ENCODE measurements around the gene PDIA3. TPM values are rescaled to one million over a fixed set of nuclear protein-coding genes. Genes with fewer than 3 reads are reported as not detected.
"Not testable (repeated sequence)": the region's sequence is repeated elsewhere in the genome, so short reads cannot be mapped to it uniquely, and the experiment has no call there.

Gene PDIA3
- total and polyA plus RNA-seq, 8 donors = 16.3 to 227 (median 89.1) TPM

- peaks cover 19 to 63% (median 58%) of the 10 kb centered on the region in 4 donors for H3K4me1 ChIP-seq
- peak within 1 kb of the TSS; percentile 87 to 97 (median 88) for H3K4me3 ChIP-seq
- intact Hi-C loops (cut with DNase I; ENCODE audit: low total_unique reads) = no loop called here
- peaks cover 28 to 84% (median 80%) of the 10 kb centered on the region in 4 donors for H3K36me3 ChIP-seq
- TF ChIP-seq POLR2AphosphoS5 (IDR thresholded peaks at IDR 0.05) (peak; percentile 83 to 96 (median 84)), CTCF (IDR thresholded peaks at IDR 0.05) (no peak), POLR2A (IDR thresholded peaks at IDR 0.05) (peak in 2 of 4 donors; percentile 44 to 55), EP300 (IDR thresholded peaks at IDR 0.05) (no peak)
- no peaks in the 10 kb centered on the region for H3K9me3 ChIP-seq
- peak; percentile 95 to 98 for DNase-seq
- H3K27me3 ChIP-seq = no peaks in the 10 kb centered on the region
- peak within 1 kb of the TSS; percentile 83 to 99 (median 91) for H3K27ac ChIP-seq
- 6 to 8% (median 7%) methylated on average over 44 of the region's 44 CpGs for WGBS, 5 donors
Observed at GRCh38 chr15:43800286-43801141, 54.3 kb downstream of the PDIA3 start, which contains the start of gene HYPK. HYPK (plus strand) TSS chr15:43800599; CDS start chr15:43800623, 24 bp downstream.

DNA sequence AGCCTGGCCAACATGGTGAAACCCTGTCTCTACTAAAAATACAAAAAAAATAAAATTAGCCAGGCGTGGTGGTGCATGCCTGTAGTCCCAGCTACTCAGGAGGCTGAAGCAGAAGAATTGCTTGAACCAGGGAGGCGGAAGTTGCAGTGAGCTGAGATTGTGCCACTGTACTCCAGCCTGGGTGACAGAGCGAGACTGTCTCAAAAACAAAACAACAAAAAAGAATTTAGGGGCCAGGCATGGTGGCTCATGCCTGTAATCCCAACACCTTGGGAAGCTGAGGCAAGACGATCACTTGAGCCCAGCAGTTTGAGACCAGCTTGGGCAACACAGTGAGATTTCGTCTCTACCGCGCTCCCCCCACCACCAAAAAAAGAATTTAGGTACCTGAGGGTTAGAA is 56.4 kb downstream of the PDIA3 start:
- H3K9me3 ChIP-seq; H3K27ac ChIP-seq; intact Hi-C loops (cut with DNase I; ENCODE audit: low total_unique reads); H3K4me3 ChIP-seq; DNase-seq; H3K27me3 ChIP-seq: not testable (repeated sequence)
- WGBS, 5 donors = 93 to 99% (median 97%) methylated on average over 7 of the region's 7 CpGs
- Histone ChIP-seq H3K4me1 (peaks cover 15 to 42% (median 38%) of the 10 kb centered on the region in 4 donors), H3K36me3 (peaks cover 39 to 84% (median 80%) of the 10 kb centered on the region in 4 donors)

DNA sequence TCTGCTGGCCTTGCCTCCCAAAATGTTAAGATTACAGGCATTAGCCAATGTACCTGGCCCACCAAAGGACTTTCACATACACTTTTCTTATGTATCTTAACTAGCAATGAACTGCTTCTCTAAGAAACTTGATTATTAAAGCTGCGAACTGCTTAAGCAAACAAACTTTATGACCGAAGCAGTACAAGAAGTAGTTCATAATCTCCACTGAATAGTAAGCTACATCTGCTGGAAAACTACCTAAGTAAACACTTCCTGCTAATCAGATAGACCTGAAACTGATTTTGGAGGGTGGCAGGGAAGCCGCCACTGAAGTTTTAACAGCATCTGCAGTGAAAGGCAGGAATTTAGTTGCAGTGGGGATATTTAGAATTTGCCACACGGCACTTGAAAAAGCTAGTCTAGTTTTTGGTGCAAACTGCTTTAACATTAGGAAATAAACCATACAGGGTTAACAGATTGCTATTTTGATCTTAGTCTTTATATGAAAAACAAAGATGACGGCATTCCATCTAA is 62.3 kb downstream of the PDIA3 start:
- TF ChIP-seq CTCF (IDR thresholded peaks at IDR 0.05) = no peak
- no peak for TF ChIP-seq POLR2AphosphoS5 (IDR thresholded peaks at IDR 0.05)
- no peak for TF ChIP-seq EP300 (IDR thresholded peaks at IDR 0.05)
- TF ChIP-seq POLR2A (IDR thresholded peaks at IDR 0.05) = no peak
- intact Hi-C loops (cut with DNase I; ENCODE audit: low total_unique reads) = no loop called here
- no peaks in the 10 kb centered on the region for H3K9me3 ChIP-seq
- H3K27ac ChIP-seq = no peak overlapping the region
- H3K4me3 ChIP-seq = no peak overlapping the region
- DNase-seq = no peak
- H3K27me3 ChIP-seq = no peaks in the 10 kb centered on the region
- peaks cover 0 to 22% (median 3%) of the 10 kb centered on the region in 4 donors for H3K4me1 ChIP-seq
- peaks cover 81 to 100% (median 100%) of the 10 kb centered on the region in 4 donors for H3K36me3 ChIP-seq
- 58 to 84% (median 63%) methylated on average over 5 of the region's 5 CpGs for WGBS, 5 donors

GRCh38 chr15:43808960-43809678 is 62.9 kb downstream of the PDIA3 start:
- H3K27me3 ChIP-seq = no peaks in the 10 kb centered on the region
- peaks cover 88 to 100% (median 100%) of the 10 kb centered on the region in 4 donors for H3K36me3 ChIP-seq
- intact Hi-C loops (cut with DNase I; ENCODE audit: low total_unique reads) = no loop called here
- no peaks in the 10 kb centered on the region for H3K9me3 ChIP-seq
- H3K4me3 ChIP-seq = no peak overlapping the region
- H3K4me1 ChIP-seq = peaks cover 0 to 22% (median 3%) of the 10 kb centered on the region in 4 donors
- no peak for TF ChIP-seq POLR2AphosphoS5 (IDR thresholded peaks at IDR 0.05)
- TF ChIP-seq EP300 (IDR thresholded peaks at IDR 0.05) = no peak
- TF ChIP-seq CTCF (IDR thresholded peaks at IDR 0.05) = no peak
- no peak for TF ChIP-seq POLR2A (IDR thresholded peaks at IDR 0.05)
- WGBS, 5 donors = 80 to 94% (median 91%) methylated on average over 6 of the region's 6 CpGs
- no peak overlapping the region for H3K27ac ChIP-seq
- DNase-seq = no peak

- 94 to 98% (median 95%) methylated on average over 5 of the region's 5 CpGs for WGBS, 5 donors
- H3K4me3 ChIP-seq; H3K9me3 ChIP-seq; DNase-seq; H3K27ac ChIP-seq; intact Hi-C loops (cut with DNase I; ENCODE audit: low total_unique reads); H3K27me3 ChIP-seq: not testable (repeated sequence)
- peaks cover 0 to 14% (median 6%) of the 10 kb centered on the region in 4 donors for H3K4me1 ChIP-seq
- H3K36me3 ChIP-seq = peaks cover 59 to 88% (median 81%) of the 10 kb centered on the region in 4 donors
Observed at GRCh38 chr15:43815064-43815463, 68.8 kb downstream of the PDIA3 start.
